ENCODE results near the gene TIGAR.

TIGAR gene

GRCh38 chr12:4395818-4396217 lies 74.8 kb downstream of the TIGAR start:
- H3K9ac ChIP-seq (ENCODE audit: low read length), result no peak overlapping the region
- H4K20me1 ChIP-seq (ENCODE audit: insufficient read depth, low read length), result no peaks in the 10 kb centered on the region
- H3K9me3 ChIP-seq (ENCODE audit: low read length), result no peaks in the 10 kb centered on the region
- no peaks in the 10 kb centered on the region for H3K4me1 ChIP-seq (ENCODE audit: insufficient read depth, low read length, severe bottlenecking)
- TF ChIP-seq, protein P1, sequence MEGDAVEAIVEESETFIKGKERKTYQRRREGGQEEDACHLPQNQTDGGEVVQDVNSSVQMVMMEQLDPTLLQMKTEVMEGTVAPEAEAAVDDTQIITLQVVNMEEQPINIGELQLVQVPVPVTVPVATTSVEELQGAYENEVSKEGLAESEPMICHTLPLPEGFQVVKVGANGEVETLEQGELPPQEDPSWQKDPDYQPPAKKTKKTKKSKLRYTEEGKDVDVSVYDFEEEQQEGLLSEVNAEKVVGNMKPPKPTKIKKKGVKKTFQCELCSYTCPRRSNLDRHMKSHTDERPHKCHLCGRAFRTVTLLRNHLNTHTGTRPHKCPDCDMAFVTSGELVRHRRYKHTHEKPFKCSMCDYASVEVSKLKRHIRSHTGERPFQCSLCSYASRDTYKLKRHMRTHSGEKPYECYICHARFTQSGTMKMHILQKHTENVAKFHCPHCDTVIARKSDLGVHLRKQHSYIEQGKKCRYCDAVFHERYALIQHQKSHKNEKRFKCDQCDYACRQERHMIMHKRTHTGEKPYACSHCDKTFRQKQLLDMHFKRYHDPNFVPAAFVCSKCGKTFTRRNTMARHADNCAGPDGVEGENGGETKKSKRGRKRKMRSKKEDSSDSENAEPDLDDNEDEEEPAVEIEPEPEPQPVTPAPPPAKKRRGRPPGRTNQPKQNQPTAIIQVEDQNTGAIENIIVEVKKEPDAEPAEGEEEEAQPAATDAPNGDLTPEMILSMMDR (IDR thresholded peaks at IDR 0.05; ENCODE audit: low read length), result no peak
- TF ChIP-seq EZH2 (IDR thresholded peaks at IDR 0.05; ENCODE audit: borderline replicate concordance, low read length), result no peak
- no peaks in the 10 kb centered on the region for H3F3A ChIP-seq (ENCODE audit: insufficient read depth, low read length)
- no peak overlapping the region for H2AFZ ChIP-seq (ENCODE audit: low read length)
- no peaks in the 10 kb centered on the region for H3K79me2 ChIP-seq (ENCODE audit: insufficient read depth, low read length)
- no peak overlapping the region for H3K4me3 ChIP-seq (ENCODE audit: low read depth, low read length, poor library complexity, severe bottlenecking)
- H3K4me2 ChIP-seq (ENCODE audit: low read length), result no peak overlapping the region
- H3K9me2 ChIP-seq (ENCODE audit: low read depth, low read length), result no peaks in the 10 kb centered on the region
- no peak overlapping the region for H3K27ac ChIP-seq (ENCODE audit: low read depth, low read length, poor library complexity, severe bottlenecking)
- H3K27me3 ChIP-seq (ENCODE audit: insufficient read depth, low read length), result 0 out of 2 replicates have a peak, but pooled peaks cover 5% of the 10 kb centered on the region
- no peaks in the 10 kb centered on the region for H3K36me3 ChIP-seq (ENCODE audit: insufficient read depth, low read length)

- Histone ChIP-seq H3K36me3 (ENCODE audit: insufficient read depth, low read length) (no peaks in the 10 kb centered on the region), H3K9ac (ENCODE audit: low read length) (no peak overlapping the region), H3K27ac (ENCODE audit: low read depth, low read length, poor library complexity, severe bottlenecking) (no peak overlapping the region), H4K20me1 (ENCODE audit: insufficient read depth, low read length) (no peaks in the 10 kb centered on the region), H3K4me2 (ENCODE audit: low read length) (no peak overlapping the region), H3K27me3 (ENCODE audit: insufficient read depth, low read length) (no peaks in the 10 kb centered on the region), H3K9me2 (ENCODE audit: low read depth, low read length) (no peaks in the 10 kb centered on the region), H2AFZ (ENCODE audit: low read length) (no peak overlapping the region), H3K4me1 (ENCODE audit: insufficient read depth, low read length, severe bottlenecking) (no peaks in the 10 kb centered on the region), H3K9me3 (ENCODE audit: low read length) (no peaks in the 10 kb centered on the region), H3F3A (ENCODE audit: insufficient read depth, low read length) (no peaks in the 10 kb centered on the region), H3K4me3 (ENCODE audit: low read depth, low read length, poor library complexity, severe bottlenecking) (no peak overlapping the region), H3K79me2 (ENCODE audit: insufficient read depth, low read length) (no peaks in the 10 kb centered on the region)
- TF ChIP-seq, protein P1 (IDR thresholded peaks at IDR 0.05; ENCODE audit: low read length), result no peak
- TF ChIP-seq EZH2 (IDR thresholded peaks at IDR 0.05; ENCODE audit: borderline replicate concordance, low read length), result no peak
Measured at GRCh38 chr12:4401117-4401516, 80.1 kb downstream of the TIGAR start.

DNA sequence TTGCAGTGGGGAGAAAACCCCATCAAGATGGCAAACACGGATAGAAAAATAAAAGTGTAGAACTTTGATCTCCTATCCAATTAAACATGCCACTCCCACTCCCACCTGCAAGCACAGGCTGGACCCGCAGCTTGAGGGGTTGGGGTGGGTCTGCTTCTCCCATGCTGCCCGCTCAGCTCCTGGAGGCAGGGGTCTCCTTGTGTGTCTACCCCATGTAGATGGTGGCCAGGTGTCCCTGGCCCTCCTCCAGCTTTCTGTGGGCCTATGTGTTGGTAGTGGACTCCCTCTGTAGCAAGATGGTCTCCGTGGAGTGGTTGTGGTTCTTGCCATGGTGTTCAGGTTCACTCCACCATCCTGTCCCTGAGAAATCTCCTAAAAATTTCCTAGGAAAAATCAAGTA lies 82.0 kb downstream of the TIGAR start:
- no peak overlapping the region for H3K9ac ChIP-seq (ENCODE audit: low read length)
- no peaks in the 10 kb centered on the region for H3K36me3 ChIP-seq (ENCODE audit: insufficient read depth, low read length)
- no peaks in the 10 kb centered on the region for H3F3A ChIP-seq (ENCODE audit: insufficient read depth, low read length)
- TF ChIP-seq, protein P1 (IDR thresholded peaks at IDR 0.05; ENCODE audit: low read length), result no peak
- TF ChIP-seq EZH2 (IDR thresholded peaks at IDR 0.05; ENCODE audit: borderline replicate concordance, low read length), result no peak
- no peaks in the 10 kb centered on the region for H4K20me1 ChIP-seq (ENCODE audit: insufficient read depth, low read length)
- H3K79me2 ChIP-seq (ENCODE audit: insufficient read depth, low read length), result no peaks in the 10 kb centered on the region
- H3K27me3 ChIP-seq (ENCODE audit: insufficient read depth, low read length), result no peaks in the 10 kb centered on the region
- no peak overlapping the region for H3K4me2 ChIP-seq (ENCODE audit: low read length)
- H3K4me3 ChIP-seq (ENCODE audit: low read depth, low read length, poor library complexity, severe bottlenecking), result no peak overlapping the region
- no peaks in the 10 kb centered on the region for H3K9me3 ChIP-seq (ENCODE audit: low read length)
- no peaks in the 10 kb centered on the region for H3K4me1 ChIP-seq (ENCODE audit: insufficient read depth, low read length, severe bottlenecking)
- no peak overlapping the region for H3K27ac ChIP-seq (ENCODE audit: low read depth, low read length, poor library complexity, severe bottlenecking)
- H2AFZ ChIP-seq (ENCODE audit: low read length), result no peak overlapping the region
- H3K9me2 ChIP-seq (ENCODE audit: low read depth, low read length), result no peaks in the 10 kb centered on the region

All from OCI-LY1 (cell line).